HCT116 (cell line): ENCODE measurements around the gene ATP6AP1. TPM values are rescaled to one million over a fixed set of nuclear protein-coding genes. Genes with fewer than 3 reads are reported as not detected.

Experiments used
- ATAC-seq: fragments of 200-7000 bp; cut with Tn5 transposase; 2 replicates; pipeline ENCODE4 v1.9.1; 2020; ENCODE audit warnings: mild to moderate bottlenecking, moderate library complexity
- BruUV-seq: library from RNA; stranded (reverse); fragments of 400-500 nt; replicated peaks from 2 replicates; lab custom pipeline; 2021; lab: Mats Ljungman, UMichigan
- CTCF ChIA-PET: fragments of 300-600 bp; sonication (Branson Sonifier 250); formaldehyde crosslinking; loops from one replicate; lab custom pipeline; 2021; ENCODE audit warnings: antibody characterized with exemption; lab: Charles Lee
- POLR2A ChIA-PET: fragments of 300-600, 350-600 bp; sonication (Branson Sonifier 250); formaldehyde crosslinking; loops from one replicate; lab custom pipeline; 2021; ENCODE audit warnings: antibody characterized with exemption; lab: Charles Lee
- RAD21 ChIA-PET, 2 experiments: fragments of 300-600 bp; sonication (Branson Sonifier 250); formaldehyde crosslinking; loops; one replicate each; lab custom pipeline; 2023; ENCODE audit warnings: low total read pairs in 2 of 2; ENCODE audit not compliant: uncharacterized antibody in 2 of 2, unreplicated experiment in 2 of 2, low non-redundant PET in 1 of 2; lab: Charles Lee
- DNase-seq: peaks from one replicate; pipeline ENCODE4 v3.0.0-alpha.2; 2010; ENCODE audit warnings: low read depth, low spot score
- H2AFZ ChIP-seq: fragments of 200-600 bp; shearing (Covaris generic), sonication (generic); 2 replicates; pipeline ENCODE4 v1.6.1; 2017; ENCODE audit warnings: low read depth, mixed run types, mixed read lengths, antibody characterized with exemption, low read length; ENCODE audit not compliant: poor library complexity, severe bottlenecking
- H3K27ac ChIP-seq: 2 replicates; pipeline ENCODE4 v1.5.1; 2012; ENCODE audit warnings: low read depth, low read length
- H3K27me3 ChIP-seq: fragments of 200-600 bp; sonication (generic); 2 replicates; pipeline ENCODE4 v1.6.1; 2016; ENCODE audit warnings: mixed run types, low read length, mixed read lengths; ENCODE audit not compliant: insufficient read depth
- H3K36me3 ChIP-seq, 2 experiments: fragments of 200-500 bp in 1 of 2; fragments of 200-600 bp in 1 of 2; sonication (Bioruptor generic) in 1 of 2; sonication (generic) in 1 of 2; 2 replicates each; pipeline versions ENCODE4 v1.5.1 to v1.6.1; 2014 to 2016; ENCODE audit warnings: low read length in 2 of 2, inconsistent platforms in 1 of 2, mixed read lengths in 1 of 2, mixed run types in 1 of 2; ENCODE audit not compliant: insufficient read depth in 2 of 2, control insufficient read depth in 1 of 2
- H3K4me1 ChIP-seq, 2 experiments: fragments of 200-600 bp in 1 of 2; sonication (generic) in 1 of 2; 2 replicates each; pipeline versions ENCODE4 v1.5.1 to v1.6.1; 2012 to 2017; ENCODE audit warnings: low read length in 2 of 2, inconsistent platforms in 1 of 2, mild to moderate bottlenecking in 1 of 2, mixed read lengths in 1 of 2, mixed run types in 1 of 2, moderate library complexity in 1 of 2; ENCODE audit not compliant: insufficient read depth in 2 of 2, control insufficient read depth in 1 of 2
- H3K4me2 ChIP-seq: fragments of 200-600 bp; sonication (generic); 2 replicates; pipeline ENCODE4 v1.6.1; 2017; ENCODE audit warnings: mixed run types, low read length, mixed read lengths
- H3K4me3 ChIP-seq, 2 experiments: fragments of 200-600 bp in 1 of 2; sonication (generic) in 1 of 2; replicated peaks in 1 of 2; 2 replicates each; pipeline ENCODE4 v1.5.1; 2011 to 2016; ENCODE audit warnings: low read length in 2 of 2, control low read depth in 1 of 2, low read depth in 1 of 2, mild to moderate bottlenecking in 1 of 2, mixed read lengths in 1 of 2, mixed run types in 1 of 2
- H3K79me2 ChIP-seq: fragments of 200-600 bp; sonication (generic); 2 replicates; pipeline ENCODE4 v1.6.1; 2017; ENCODE audit warnings: mild to moderate bottlenecking, mixed run types, low read length, moderate library complexity, mixed read lengths; ENCODE audit not compliant: insufficient read depth
- H3K9ac ChIP-seq: fragments of 200-600 bp; sonication (generic); 2 replicates; pipeline ENCODE4 v1.6.1; 2016; ENCODE audit warnings: low read length, mixed read lengths
- H3K9me2 ChIP-seq: fragments of 200-600 bp; sonication (generic), shearing (Covaris generic); 2 replicates; pipeline ENCODE4 v1.6.1; 2017; ENCODE audit warnings: mixed run types, mild to moderate bottlenecking, moderate library complexity; ENCODE audit not compliant: insufficient read depth
- H3K9me3 ChIP-seq, 2 experiments: fragments of 200-500 bp in 1 of 2; fragments of 200-600 bp in 1 of 2; sonication (Bioruptor generic) in 1 of 2; sonication (generic) in 1 of 2; 2 replicates each; pipeline ENCODE4 v1.6.1; 2014 to 2017; ENCODE audit warnings: low read length in 2 of 2, mixed read lengths in 2 of 2, inconsistent platforms in 1 of 2, low read depth in 1 of 2, mild to moderate bottlenecking in 1 of 2, mixed run types in 1 of 2, moderate library complexity in 1 of 2; ENCODE audit not compliant: control insufficient read depth in 1 of 2, insufficient read depth in 1 of 2
- H4K20me1 ChIP-seq: fragments of 200-600 bp; sonication (generic), shearing (Covaris generic); 2 replicates; pipeline ENCODE4 v1.6.1; 2017; ENCODE audit warnings: mixed run types, mild to moderate bottlenecking, moderate library complexity; ENCODE audit not compliant: insufficient read depth
- CBX3 ChIP-seq: IDR thresholded peaks from 2 replicates; pipeline ENCODE4 v1.6.1; 2012; ENCODE audit warnings: low read depth
- CEBPB ChIP-seq: IDR thresholded peaks from 2 replicates; pipeline ENCODE4 v1.6.1; 2012; ENCODE audit warnings: low read depth
- EGR1 ChIP-seq: IDR thresholded peaks from 2 replicates; pipeline ENCODE4 v1.6.1; 2012; ENCODE audit warnings: low read depth
- EZH2 ChIP-seq: fragments of 200-600 bp; sonication (generic); IDR thresholded peaks from 2 replicates; pipeline ENCODE4 v1.6.1; 2017; ENCODE audit warnings: antibody characterized with exemption, mixed run types
- EZH2phosphoT487 ChIP-seq: fragments of 200-600 bp; IDR thresholded peaks from 2 replicates; pipeline ENCODE4 v1.6.1; 2018; ENCODE audit warnings: antibody characterized with exemption, borderline replicate concordance
- FOSL1 ChIP-seq: IDR thresholded peaks from 2 replicates; pipeline ENCODE4 v1.6.1; 2012; ENCODE audit warnings: low read depth
- JUND ChIP-seq: IDR thresholded peaks from 2 replicates; pipeline ENCODE4 v1.6.1; 2012
- MAX ChIP-seq: IDR thresholded peaks from 2 replicates; pipeline ENCODE4 v1.6.1; 2012
- RAD21 ChIP-seq: IDR thresholded peaks from 2 replicates; pipeline ENCODE4 v1.6.1; 2012; ENCODE audit warnings: low read depth, mild to moderate bottlenecking
- SIN3A ChIP-seq: IDR thresholded peaks from 2 replicates; pipeline ENCODE4 v1.6.1; 2012; ENCODE audit warnings: low read depth
- SP1 ChIP-seq: IDR thresholded peaks from 2 replicates; pipeline ENCODE4 v1.6.1; 2012; ENCODE audit warnings: low read depth
- SRF ChIP-seq: IDR thresholded peaks from 2 replicates; pipeline ENCODE4 v1.6.1; 2012; ENCODE audit warnings: low read depth
- YY1 ChIP-seq: IDR thresholded peaks from 2 replicates; pipeline ENCODE4 v1.6.1; 2011; ENCODE audit warnings: low read length, low read depth, moderate library complexity, mild to moderate bottlenecking; ENCODE audit not compliant: insufficient replicate concordance; ENCODE audit errors: extremely low read depth
- ZFX ChIP-seq: fragments of 450-650 bp; IDR thresholded peaks from 2 replicates; pipeline ENCODE4 v1.6.1; 2017
- ZNF274 ChIP-seq: fragments of 200-500 bp; sonication (Bioruptor generic); IDR thresholded peaks from 2 replicates; pipeline ENCODE4 v1.6.1; 2014; ENCODE audit warnings: mild to moderate bottlenecking, low read depth, low read length, inconsistent platforms
- intact Hi-C: fragments of 100-400 bp; cut with micrococcal nuclease; formaldehyde crosslinking; loops from 2 replicates; pipeline ENCODE4 v1.10.0; 2022
- total RNA-seq: library from RNA; stranded (reverse); gene quantifications from one replicate; pipeline ENCODE4 v1.2.1, GENCODE V29; 2021; ENCODE audit not compliant: unreplicated experiment
- TF ChIP-seq, protein P1 (sequence below), 3 experiments: fragments of 200-600 bp in 1 of 3; sonication (generic) in 1 of 3; IDR thresholded peaks in 2 of 3; conservative IDR thresholded peaks in 1 of 3; 2 replicates each; pipeline ENCODE4 v1.5.1; 2012 to 2017; ENCODE audit warnings: low read depth in 2 of 3, low read length in 2 of 3, antibody characterized with exemption in 1 of 3, borderline replicate concordance in 1 of 3, control low read depth in 1 of 3, mild to moderate bottlenecking in 1 of 3, mixed read lengths in 1 of 3, mixed run types in 1 of 3, moderate library complexity in 1 of 3; ENCODE audit not compliant: insufficient read depth in 1 of 3
- TF ChIP-seq, protein P2 (sequence below): IDR thresholded peaks from 2 replicates; pipeline ENCODE4 v1.6.1; 2012; ENCODE audit warnings: low read depth
- TF ChIP-seq, protein P3 (sequence below): IDR thresholded peaks from 2 replicates; pipeline ENCODE4 v1.6.1; 2011; ENCODE audit warnings: mild to moderate bottlenecking, low read length, moderate library complexity; ENCODE audit not compliant: insufficient replicate concordance; ENCODE audit errors: extremely low read depth

Gene ATP6AP1
- total RNA-seq, 1 experiment from 2014 or later, result 53.4 TPM

DNA sequence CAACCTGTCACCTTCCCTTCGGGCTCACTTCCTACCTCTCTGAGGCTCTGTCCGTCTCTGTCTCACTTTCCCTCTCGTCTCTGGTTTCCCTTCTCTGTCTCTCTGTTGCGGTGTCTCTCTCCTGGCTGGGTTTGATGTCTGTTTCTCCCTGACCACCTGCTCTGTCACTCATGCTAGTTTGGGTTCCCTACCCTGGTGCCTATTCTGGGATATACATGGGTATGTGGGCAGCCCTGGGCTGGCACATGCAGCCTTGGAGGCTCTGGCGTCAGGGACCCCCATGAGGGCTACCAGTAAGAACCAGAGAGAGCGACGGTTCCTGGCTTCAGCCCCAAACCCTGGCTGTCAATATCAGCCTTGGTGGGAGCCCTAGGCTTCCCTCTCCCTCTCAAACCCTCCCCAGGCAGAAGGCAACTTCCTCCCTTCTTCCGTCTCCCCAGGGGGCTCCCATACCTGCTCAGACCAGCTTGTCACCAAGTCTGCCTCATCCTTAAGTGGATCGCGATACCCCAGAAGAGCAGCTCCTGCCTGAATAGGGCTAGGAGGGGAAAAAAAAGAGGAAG, 19.7 kb upstream of the ATP6AP1 start:
- Histone ChIP-seq H3K4me3 (peak overlapping the region; percentile 54 to 64), H3K9me3 (no peaks in the 10 kb centered on the region), H3K9me2 (no peaks in the 10 kb centered on the region), H2AFZ (no peak overlapping the region), H3K9ac (peak overlapping the region; percentile 73), H3K27me3 (no peaks in the 10 kb centered on the region), H3K27ac (peak overlapping the region; percentile 91), H3K4me1 (peaks cover 15 to 35% of the 10 kb centered on the region in 2 experiments), H3K79me2 (no peaks in the 10 kb centered on the region), H4K20me1 (no peaks in the 10 kb centered on the region), H3K36me3 (no peaks in the 10 kb centered on the region), H3K4me2 (peak overlapping the region; percentile 87)
- RAD21 ChIA-PET, result interaction anchor here in 1 of 2 experiments (0.6 kb wide), 1 partner anchor 35 kb away, joined by 3 read pairs; no protein-coding TSS in a partner anchor
- no peak for DNase-seq
- TF ChIP-seq EZH2phosphoT487, result no peak
- TF ChIP-seq FOSL1, result no peak
- no peak for TF ChIP-seq JUND
- no peak for TF ChIP-seq CBX3
- TF ChIP-seq ZNF274, result no peak
- no peak for TF ChIP-seq MAX
- no peak for TF ChIP-seq EGR1
- no peak for TF ChIP-seq YY1
- no peak for TF ChIP-seq EZH2
- no peak for TF ChIP-seq SIN3A
- TF ChIP-seq RAD21, result no peak
- TF ChIP-seq SRF, result no peak
- TF ChIP-seq, protein P1, sequence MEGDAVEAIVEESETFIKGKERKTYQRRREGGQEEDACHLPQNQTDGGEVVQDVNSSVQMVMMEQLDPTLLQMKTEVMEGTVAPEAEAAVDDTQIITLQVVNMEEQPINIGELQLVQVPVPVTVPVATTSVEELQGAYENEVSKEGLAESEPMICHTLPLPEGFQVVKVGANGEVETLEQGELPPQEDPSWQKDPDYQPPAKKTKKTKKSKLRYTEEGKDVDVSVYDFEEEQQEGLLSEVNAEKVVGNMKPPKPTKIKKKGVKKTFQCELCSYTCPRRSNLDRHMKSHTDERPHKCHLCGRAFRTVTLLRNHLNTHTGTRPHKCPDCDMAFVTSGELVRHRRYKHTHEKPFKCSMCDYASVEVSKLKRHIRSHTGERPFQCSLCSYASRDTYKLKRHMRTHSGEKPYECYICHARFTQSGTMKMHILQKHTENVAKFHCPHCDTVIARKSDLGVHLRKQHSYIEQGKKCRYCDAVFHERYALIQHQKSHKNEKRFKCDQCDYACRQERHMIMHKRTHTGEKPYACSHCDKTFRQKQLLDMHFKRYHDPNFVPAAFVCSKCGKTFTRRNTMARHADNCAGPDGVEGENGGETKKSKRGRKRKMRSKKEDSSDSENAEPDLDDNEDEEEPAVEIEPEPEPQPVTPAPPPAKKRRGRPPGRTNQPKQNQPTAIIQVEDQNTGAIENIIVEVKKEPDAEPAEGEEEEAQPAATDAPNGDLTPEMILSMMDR (IDR thresholded peaks at IDR 0.05 in 2 of 3, conservative IDR thresholded peaks at IDR 0.05 in 1 of 3; ENCODE audit: borderline replicate concordance in 1 of 3, insufficient read depth in 1 of 3, low read depth in 2 of 3, low read length in 2 of 3), result no peak
- TF ChIP-seq, protein P2, sequence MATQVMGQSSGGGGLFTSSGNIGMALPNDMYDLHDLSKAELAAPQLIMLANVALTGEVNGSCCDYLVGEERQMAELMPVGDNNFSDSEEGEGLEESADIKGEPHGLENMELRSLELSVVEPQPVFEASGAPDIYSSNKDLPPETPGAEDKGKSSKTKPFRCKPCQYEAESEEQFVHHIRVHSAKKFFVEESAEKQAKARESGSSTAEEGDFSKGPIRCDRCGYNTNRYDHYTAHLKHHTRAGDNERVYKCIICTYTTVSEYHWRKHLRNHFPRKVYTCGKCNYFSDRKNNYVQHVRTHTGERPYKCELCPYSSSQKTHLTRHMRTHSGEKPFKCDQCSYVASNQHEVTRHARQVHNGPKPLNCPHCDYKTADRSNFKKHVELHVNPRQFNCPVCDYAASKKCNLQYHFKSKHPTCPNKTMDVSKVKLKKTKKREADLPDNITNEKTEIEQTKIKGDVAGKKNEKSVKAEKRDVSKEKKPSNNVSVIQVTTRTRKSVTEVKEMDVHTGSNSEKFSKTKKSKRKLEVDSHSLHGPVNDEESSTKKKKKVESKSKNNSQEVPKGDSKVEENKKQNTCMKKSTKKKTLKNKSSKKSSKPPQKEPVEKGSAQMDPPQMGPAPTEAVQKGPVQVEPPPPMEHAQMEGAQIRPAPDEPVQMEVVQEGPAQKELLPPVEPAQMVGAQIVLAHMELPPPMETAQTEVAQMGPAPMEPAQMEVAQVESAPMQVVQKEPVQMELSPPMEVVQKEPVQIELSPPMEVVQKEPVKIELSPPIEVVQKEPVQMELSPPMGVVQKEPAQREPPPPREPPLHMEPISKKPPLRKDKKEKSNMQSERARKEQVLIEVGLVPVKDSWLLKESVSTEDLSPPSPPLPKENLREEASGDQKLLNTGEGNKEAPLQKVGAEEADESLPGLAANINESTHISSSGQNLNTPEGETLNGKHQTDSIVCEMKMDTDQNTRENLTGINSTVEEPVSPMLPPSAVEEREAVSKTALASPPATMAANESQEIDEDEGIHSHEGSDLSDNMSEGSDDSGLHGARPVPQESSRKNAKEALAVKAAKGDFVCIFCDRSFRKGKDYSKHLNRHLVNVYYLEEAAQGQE, result no peak
- TF ChIP-seq, protein P3, sequence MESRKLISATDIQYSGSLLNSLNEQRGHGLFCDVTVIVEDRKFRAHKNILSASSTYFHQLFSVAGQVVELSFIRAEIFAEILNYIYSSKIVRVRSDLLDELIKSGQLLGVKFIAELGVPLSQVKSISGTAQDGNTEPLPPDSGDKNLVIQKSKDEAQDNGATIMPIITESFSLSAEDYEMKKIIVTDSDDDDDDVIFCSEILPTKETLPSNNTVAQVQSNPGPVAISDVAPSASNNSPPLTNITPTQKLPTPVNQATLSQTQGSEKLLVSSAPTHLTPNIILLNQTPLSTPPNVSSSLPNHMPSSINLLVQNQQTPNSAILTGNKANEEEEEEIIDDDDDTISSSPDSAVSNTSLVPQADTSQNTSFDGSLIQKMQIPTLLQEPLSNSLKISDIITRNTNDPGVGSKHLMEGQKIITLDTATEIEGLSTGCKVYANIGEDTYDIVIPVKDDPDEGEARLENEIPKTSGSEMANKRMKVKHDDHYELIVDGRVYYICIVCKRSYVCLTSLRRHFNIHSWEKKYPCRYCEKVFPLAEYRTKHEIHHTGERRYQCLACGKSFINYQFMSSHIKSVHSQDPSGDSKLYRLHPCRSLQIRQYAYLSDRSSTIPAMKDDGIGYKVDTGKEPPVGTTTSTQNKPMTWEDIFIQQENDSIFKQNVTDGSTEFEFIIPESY, result no peak
- TF ChIP-seq SP1, result no peak
- TF ChIP-seq ZFX, result no peak
- no peak for TF ChIP-seq CEBPB
- intact Hi-C loops, result loop anchor here (5.0 kb wide), 1 partner anchor 69 kb away; the partner anchor contains the start of gene LAGE3
- POLR2A ChIA-PET, result interaction anchor here (1.7 to 1.9 kb wide), 2 partner anchors 9 to 11 kb away, joined by 10 to 12 read pairs; partner anchors contain the start of gene RPL10
- CTCF ChIA-PET, result interaction anchor here (0.9 kb wide), 1 partner anchor 35 kb away, joined by 3 read pairs; no protein-coding TSS in a partner anchor
- BruUV-seq, result TSS peak; percentile 41
- no peak; the same call in 1 of the 2 replicates for ATAC-seq
